ENCODE results near the gene P4HB. TPM values are rescaled to one million over a fixed set of nuclear protein-coding genes. Genes with fewer than 3 reads are reported as not detected.
A peak's percentile ranks its signal among the peaks of the same experiment; 100 is the strongest.

The P4HB gene
- polyA plus RNA-seq, 3 donors from 2014 or later: 365 to 534 (median 475) TPM

GRCh38 chr17:81869221-81870130 lies 9.1 kb upstream of the P4HB start:
- peak overlapping the region; percentile 88 to 95 (median 90) for H3K27ac Mint-ChIP-seq
- H3K4me1 Mint-ChIP-seq: peaks cover 21 to 34% of the 10 kb centered on the region in 2 donors
- peaks cover 23 to 38% (median 33%) of the 10 kb centered on the region in 3 donors for H3K27me3 Mint-ChIP-seq (ENCODE audit: low read depth in 3 of 3)
- DNase-seq: peak in 2 of 3 donors; percentile 41 to 42
- H3K4me3 Mint-ChIP-seq: peak overlapping the region; percentile 82 to 87 (median 85)
- H3K36me3 Mint-ChIP-seq: peaks cover 0 to 4% (median 0%) of the 10 kb centered on the region in 3 donors
- no peaks in the 10 kb centered on the region for H3K9me3 Mint-ChIP-seq

GRCh38 chr17:81868674-81869220 lies 8.4 kb upstream of the P4HB start:
- Mint-ChIP-seq H3K4me1 (peaks cover 22 to 35% of the 10 kb centered on the region in 2 donors), H3K4me3 (peak overlapping the region in 1 of 5 donors; percentile 49), H3K9me3 (no peaks in the 10 kb centered on the region), H3K27ac (peak overlapping the region in 4 of 6 donors; percentile 42 to 93 (median 68)), H3K36me3 (peaks cover 0 to 4% (median 0%) of the 10 kb centered on the region in 3 donors), H3K27me3 (ENCODE audit: low read depth in 3 of 3) (peaks cover 23 to 39% (median 35%) of the 10 kb centered on the region in 3 donors)
- no peak for DNase-seq

- no peak for DNase-seq
- peaks cover 0 to 7% (median 0%) of the 10 kb centered on the region in 3 donors for H3K36me3 Mint-ChIP-seq
- H3K9me3 Mint-ChIP-seq: no peaks in the 10 kb centered on the region
- peaks cover 23 to 43% (median 35%) of the 10 kb centered on the region in 3 donors for H3K27me3 Mint-ChIP-seq (ENCODE audit: low read depth in 3 of 3)
- H3K27ac Mint-ChIP-seq: peak overlapping the region in 4 of 6 donors; percentile 45 to 76 (median 60)
- H3K4me3 Mint-ChIP-seq: peak overlapping the region in 2 of 5 donors; percentile 46 to 58
- peaks cover 28 to 41% of the 10 kb centered on the region in 2 donors for H3K4me1 Mint-ChIP-seq
These were observed 7.8 kb upstream of the P4HB start for GRCh38 chr17:81867991-81868673.

DNA sequence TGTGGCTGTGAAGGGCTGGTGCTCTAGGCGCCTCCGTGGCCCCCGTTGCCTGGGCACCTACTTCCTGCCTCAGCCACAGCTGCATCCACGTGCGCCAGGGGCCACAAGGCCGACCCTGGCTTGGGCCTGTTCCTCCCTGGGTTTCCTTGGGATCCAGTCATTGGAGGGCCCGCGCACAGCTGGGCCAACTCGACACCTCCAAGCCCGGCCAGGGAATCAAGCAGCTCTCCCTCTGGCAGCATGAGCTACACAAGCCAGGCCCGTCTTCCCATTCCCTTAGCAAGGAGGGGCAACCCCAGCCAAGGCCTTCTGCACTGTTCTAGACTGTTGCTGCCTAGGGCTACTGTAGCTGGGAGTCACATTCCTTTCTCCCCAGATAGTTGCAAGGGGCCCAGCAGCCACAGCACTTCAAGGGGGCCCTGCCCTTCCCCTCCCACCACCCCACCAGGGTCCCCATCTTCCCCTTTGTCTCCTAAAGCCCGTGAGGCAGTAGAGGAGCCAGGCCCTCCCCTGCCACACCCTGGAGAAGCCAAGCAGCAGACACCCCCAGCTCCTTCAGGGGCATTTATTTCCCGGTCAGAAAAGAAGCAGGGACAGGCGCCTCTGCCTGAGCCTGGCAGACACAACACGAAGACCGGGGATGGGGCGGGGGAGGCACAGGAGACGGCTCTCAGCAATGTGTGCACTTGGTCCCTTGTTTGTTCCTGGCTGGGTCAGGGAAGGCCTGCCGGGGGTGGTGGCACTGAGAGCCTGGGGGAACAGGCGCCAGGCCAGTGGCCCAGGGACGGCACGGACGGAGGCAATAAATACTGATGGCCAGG lies 7.0 kb upstream of the P4HB start:
- Mint-ChIP-seq H3K4me1 (peaks cover 34 to 42% of the 10 kb centered on the region in 2 donors), H3K4me3 (peak overlapping the region in 2 of 5 donors; percentile 6 to 24), H3K27me3 (ENCODE audit: low read depth in 3 of 3) (peaks cover 23 to 46% (median 37%) of the 10 kb centered on the region in 3 donors), H3K27ac (peak overlapping the region in 5 of 6 donors; percentile 39 to 76 (median 49)), H3K36me3 (peaks cover 0 to 7% (median 0%) of the 10 kb centered on the region in 3 donors), H3K9me3 (no peaks in the 10 kb centered on the region)
- peak in 1 of 3 donors; percentile 46 for DNase-seq

DNA sequence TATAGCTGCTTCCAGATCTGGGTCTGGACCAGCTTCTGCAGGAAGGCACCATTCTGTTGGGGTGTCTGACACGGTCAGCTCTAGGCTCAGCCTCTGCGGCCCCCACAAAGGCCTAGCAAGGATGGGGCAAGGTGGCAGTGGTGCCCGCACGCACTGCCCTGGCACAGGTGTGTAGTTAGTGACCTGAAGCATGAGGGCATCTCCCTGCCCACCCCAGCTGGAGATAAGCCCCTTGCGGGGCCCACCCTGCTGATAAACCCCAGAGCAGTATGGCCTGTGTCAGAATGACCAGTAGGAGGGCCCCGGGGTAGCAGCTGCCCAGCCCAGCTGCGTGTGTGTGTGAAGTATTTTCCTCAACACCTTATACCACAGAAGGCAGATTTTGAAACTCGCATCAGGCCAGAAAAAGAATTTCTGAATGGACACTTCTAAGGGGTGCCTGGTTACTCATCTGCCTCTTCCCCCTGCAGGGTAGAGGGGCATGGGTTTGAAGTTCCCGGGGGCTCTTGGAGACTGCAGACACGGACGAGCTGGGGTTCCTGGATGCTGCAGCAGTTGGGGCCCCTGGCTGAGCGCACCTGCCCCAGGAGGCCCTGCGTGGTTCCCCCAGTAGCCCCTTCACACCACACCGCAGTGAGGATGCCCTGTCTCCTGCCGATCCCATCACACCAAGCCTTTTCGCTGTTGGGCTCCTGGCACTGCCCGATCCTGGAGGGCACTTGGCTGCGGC lies 6.3 kb upstream of the P4HB start:
- Mint-ChIP-seq H3K4me1 (peaks cover 38 to 39% of the 10 kb centered on the region in 2 donors), H3K9me3 (no peaks in the 10 kb centered on the region), H3K36me3 (peaks cover 0 to 7% (median 0%) of the 10 kb centered on the region in 3 donors), H3K27ac (peak overlapping the region in 5 of 6 donors; percentile 39 to 76 (median 62)), H3K4me3 (no peak overlapping the region), H3K27me3 (ENCODE audit: low read depth in 3 of 3) (peaks cover 22 to 48% (median 32%) of the 10 kb centered on the region in 3 donors)
- no peak for DNase-seq

GRCh38 chr17:81865733-81866439 lies 5.6 kb upstream of the P4HB start:
- H3K9me3 Mint-ChIP-seq: no peaks in the 10 kb centered on the region
- H3K4me1 Mint-ChIP-seq: peaks cover 42% of the 10 kb centered on the region in 2 donors
- H3K36me3 Mint-ChIP-seq: peaks cover 0 to 7% (median 0%) of the 10 kb centered on the region in 3 donors
- no peak overlapping the region for H3K4me3 Mint-ChIP-seq
- H3K27me3 Mint-ChIP-seq (ENCODE audit: low read depth in 3 of 3): peaks cover 21 to 48% (median 33%) of the 10 kb centered on the region in 3 donors
- peak in 1 of 3 donors; percentile 19 for DNase-seq
- H3K27ac Mint-ChIP-seq: peak overlapping the region in 4 of 6 donors; percentile 28 to 62 (median 40)

DNA sequence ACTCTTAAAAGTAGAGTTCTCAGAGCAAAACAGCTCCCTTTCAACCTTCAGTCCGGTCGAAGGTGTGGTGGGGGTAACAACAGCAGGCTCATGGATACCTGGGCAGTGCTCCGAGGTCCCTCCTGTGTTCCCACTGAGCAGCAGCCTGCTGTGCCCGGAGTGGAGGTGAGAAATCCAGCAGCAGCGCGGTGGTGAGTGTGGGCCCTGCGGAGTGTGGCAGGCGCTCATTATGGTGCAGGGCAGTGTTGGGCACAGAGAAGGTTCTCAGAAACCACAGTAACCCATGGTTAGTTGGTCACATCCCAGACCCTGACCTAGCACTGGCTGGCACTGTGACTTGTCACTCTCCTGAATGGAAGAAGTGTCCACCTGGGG lies 5.0 kb upstream of the P4HB start:
- DNase-seq: no peak
- H3K27ac Mint-ChIP-seq: peak overlapping the region in 5 of 6 donors; percentile 12 to 62 (median 30)
- peaks cover 41 to 45% of the 10 kb centered on the region in 2 donors for H3K4me1 Mint-ChIP-seq
- H3K4me3 Mint-ChIP-seq: no peak overlapping the region
- peaks cover 23 to 51% (median 37%) of the 10 kb centered on the region in 3 donors for H3K27me3 Mint-ChIP-seq (ENCODE audit: low read depth in 3 of 3)
- H3K9me3 Mint-ChIP-seq: peaks cover 0 to 2% (median 0%) of the 10 kb centered on the region in 6 donors
- peaks cover 0 to 7% (median 0%) of the 10 kb centered on the region in 3 donors for H3K36me3 Mint-ChIP-seq

DNA sequence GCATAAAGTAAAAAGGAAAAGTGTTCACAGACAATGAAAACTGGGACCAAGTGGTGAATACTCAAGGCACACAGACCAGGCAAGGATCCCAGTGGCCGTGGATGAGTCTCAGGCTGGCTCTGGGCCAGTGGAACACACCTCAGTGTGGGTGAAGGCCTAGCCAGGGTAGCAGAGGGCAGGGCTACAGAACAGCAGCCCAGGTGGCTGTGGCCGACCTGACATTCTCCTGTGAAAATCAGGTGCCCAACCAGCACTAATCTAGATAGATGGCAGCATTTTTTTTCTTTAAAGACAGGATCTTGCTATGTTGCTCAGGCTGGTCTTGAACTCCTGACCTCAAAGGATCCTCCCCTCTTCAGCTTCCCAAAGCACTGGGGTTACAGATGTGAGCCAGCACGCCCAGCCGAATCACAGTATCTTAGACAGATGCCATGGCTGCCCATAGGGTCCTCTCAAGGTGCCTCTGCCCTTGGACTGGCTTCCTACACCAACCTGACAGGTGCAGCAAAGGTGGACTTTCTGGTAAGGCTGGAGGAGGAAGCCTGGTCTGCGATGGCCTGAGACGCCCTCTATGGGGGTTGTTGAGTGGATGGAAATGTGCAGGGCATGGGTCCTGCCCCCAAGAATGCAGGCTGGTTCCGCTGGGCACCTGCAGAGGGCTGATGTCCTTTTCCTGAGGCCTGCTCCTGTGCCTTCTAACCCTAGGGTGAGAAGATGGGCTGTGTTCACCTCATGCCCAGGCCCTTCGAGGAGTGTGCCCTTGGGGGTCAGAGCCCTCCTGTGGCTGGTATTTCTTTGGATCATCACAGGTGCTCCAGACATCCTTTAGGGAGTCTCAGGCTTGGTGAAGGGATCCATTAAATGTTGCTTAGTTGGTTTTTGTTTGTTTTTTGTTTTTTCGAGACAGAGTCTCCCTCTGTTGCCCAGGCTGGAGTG lies 3.8 kb upstream of the P4HB start:
- Mint-ChIP-seq H3K9me3 (peaks cover 0 to 2% (median under 1%) of the 10 kb centered on the region in 6 donors), H3K27me3 (ENCODE audit: low read depth in 3 of 3) (peaks cover 18 to 49% (median 29%) of the 10 kb centered on the region in 3 donors), H3K27ac (peak overlapping the region in 5 of 6 donors; percentile 34 to 89 (median 88)), H3K4me3 (no peak overlapping the region), H3K36me3 (peaks cover 0 to 7% (median 0%) of the 10 kb centered on the region in 3 donors), H3K4me1 (peaks cover 41 to 45% of the 10 kb centered on the region in 2 donors)
- DNase-seq: no peak

- Mint-ChIP-seq H3K9me3 (peaks cover 0 to 2% (median under 1%) of the 10 kb centered on the region in 6 donors), H3K4me1 (peaks cover 48 to 53% of the 10 kb centered on the region in 2 donors), H3K27ac (peak overlapping the region; percentile 69 to 90 (median 88)), H3K4me3 (peak overlapping the region; percentile 50 to 75 (median 69)), H3K27me3 (ENCODE audit: low read depth in 3 of 3) (peaks cover 18 to 47% (median 29%) of the 10 kb centered on the region in 3 donors), H3K36me3 (peaks cover 0 to 7% (median 0%) of the 10 kb centered on the region in 3 donors)
- DNase-seq: no peak
These were observed 2.9 kb upstream of the P4HB start for GRCh38 chr17:81863123-81863675.

DNA sequence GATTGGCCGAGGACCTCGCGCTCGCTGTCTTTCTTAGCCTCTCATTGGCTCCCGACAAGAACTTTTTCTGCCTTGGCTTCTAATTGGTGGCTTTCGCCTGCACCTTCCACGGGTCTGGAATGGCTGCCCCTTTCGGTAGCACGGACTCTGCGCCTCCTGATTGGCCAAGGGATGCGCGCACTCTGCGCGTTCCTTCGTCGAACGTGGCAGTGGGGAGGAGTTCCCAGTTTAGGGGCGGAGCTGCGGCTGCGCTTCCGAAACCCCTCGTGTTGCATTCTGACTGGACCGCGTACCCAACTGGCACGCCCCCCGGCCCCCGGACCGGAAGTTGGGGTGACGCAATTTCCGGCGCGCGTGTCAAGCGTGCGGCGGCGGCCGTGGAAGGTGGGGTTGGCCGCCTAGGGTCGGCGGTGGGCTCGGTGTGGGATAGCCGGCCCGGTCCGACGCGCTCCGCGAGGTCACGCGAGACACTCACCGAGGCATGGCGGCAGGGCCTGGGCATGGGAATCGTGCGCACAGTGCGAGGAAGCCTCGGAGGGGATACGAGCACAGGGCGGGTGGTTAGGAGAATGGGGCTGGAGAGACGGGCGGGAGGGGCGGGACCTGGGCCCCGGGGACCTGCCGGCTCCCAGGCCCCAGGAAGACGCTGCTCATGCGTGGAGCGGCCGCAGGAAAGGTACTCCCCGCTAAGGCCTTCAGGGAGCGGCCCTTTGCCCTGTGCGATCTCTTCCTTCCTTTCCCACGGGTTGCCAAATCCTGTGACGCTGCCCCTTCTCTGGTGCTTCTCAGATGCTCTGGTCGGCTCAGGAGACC lies 627 bp upstream of the P4HB start:
- Mint-ChIP-seq H3K27ac (peak overlapping the region; percentile 93 to 99 (median 98)), H3K4me3 (peak overlapping the region; percentile 88 to 93 (median 92)), H3K36me3 (peaks cover 0 to 12% (median 0%) of the 10 kb centered on the region in 3 donors), H3K27me3 (ENCODE audit: low read depth in 3 of 3) (peaks cover 12 to 34% (median 19%) of the 10 kb centered on the region in 3 donors), H3K9me3 (peaks cover 0 to 2% (median under 1%) of the 10 kb centered on the region in 6 donors), H3K4me1 (peaks cover 43 to 47% of the 10 kb centered on the region in 2 donors)
- DNase-seq: peak; percentile 99 to 100 (median 100)

Measured in immature natural killer cell (primary cell).